ENCODE measurements around the gene OR6Q1. TPM values are rescaled to one million over a fixed set of nuclear protein-coding genes. Genes with fewer than 3 reads are reported as not detected.

The OR6Q1 gene
- total RNA-seq, 3 donors from 2014 or later = not detected

GRCh38 chr11:58055806-58056401 lies 25.2 kb downstream of the OR6Q1 start:
- Histone ChIP-seq H3K36me3 (no peaks in the 10 kb centered on the region), H3K4me3 (no peak overlapping the region), H3K27ac (no peak overlapping the region), H3K4me1 (no peaks in the 10 kb centered on the region), H3K27me3 (no peaks in the 10 kb centered on the region), H3K9me3 (no peaks in the 10 kb centered on the region)
- TF ChIP-seq CTCF (IDR thresholded peaks at IDR 0.05) = no peak
- TF ChIP-seq POLR2A (IDR thresholded peaks at IDR 0.05) = no peak
- no peak for TF ChIP-seq POLR2AphosphoS5 (IDR thresholded peaks at IDR 0.05)
- no peak for DNase-seq (ENCODE audit: low spot score in 2 of 2)
- intact Hi-C loops (cut with DNase I; ENCODE audit: low total_unique reads) = no loop called here

- H3K27ac ChIP-seq = no peak overlapping the region
- intact Hi-C loops (cut with DNase I; ENCODE audit: low total_unique reads) = no loop called here
- no peaks in the 10 kb centered on the region for H3K36me3 ChIP-seq
- H3K9me3 ChIP-seq = no peaks in the 10 kb centered on the region
- no peak overlapping the region for H3K4me3 ChIP-seq
- DNase-seq (ENCODE audit: low spot score in 2 of 2) = no peak
- H3K4me1 ChIP-seq = no peaks in the 10 kb centered on the region
- TF ChIP-seq POLR2A (IDR thresholded peaks at IDR 0.05) = no peak
- TF ChIP-seq CTCF (IDR thresholded peaks at IDR 0.05) = no peak
- no peak for TF ChIP-seq POLR2AphosphoS5 (IDR thresholded peaks at IDR 0.05)
- no peaks in the 10 kb centered on the region for H3K27me3 ChIP-seq
Measured at GRCh38 chr11:58057481-58057880, 26.7 kb downstream of the OR6Q1 start.

DNA sequence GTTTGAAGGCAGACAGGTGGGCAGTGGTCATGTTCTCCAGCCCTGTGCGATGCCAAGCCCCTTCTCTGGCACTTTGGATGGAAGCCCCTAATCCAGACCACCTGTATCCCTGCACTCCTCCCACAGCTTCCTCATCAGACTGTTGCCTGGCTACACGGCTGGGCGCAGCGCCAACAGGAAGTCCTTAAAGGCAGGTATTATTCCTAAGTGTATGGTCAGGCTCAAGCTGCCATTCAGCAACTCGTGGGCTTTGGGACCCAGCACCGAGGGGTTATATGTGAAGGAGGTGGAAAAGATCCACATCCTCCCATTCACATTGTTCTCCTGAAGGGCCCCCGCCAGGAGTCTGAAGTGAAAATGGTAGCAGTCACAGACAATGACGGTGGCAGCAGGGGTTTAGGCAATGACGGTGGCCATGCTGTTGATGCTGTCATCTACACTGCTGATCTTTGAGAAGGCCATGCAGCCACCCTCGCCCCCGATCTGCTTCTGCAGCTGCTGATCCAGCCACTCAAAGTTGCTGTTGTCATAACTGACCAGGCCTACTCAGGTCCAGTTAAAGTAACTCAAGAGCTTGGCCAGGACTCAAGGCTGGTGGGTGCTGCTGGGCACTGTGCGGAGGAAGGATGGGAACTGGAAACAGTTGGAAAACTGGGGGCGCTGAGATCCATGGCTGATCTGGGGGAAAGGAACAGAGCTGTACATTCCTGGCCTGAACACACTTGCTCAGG lies 27.7 kb downstream of the OR6Q1 start:
- Histone ChIP-seq H3K27ac (peak overlapping the region in 1 of 2 donors; percentile 65), H3K36me3 (no peaks in the 10 kb centered on the region), H3K4me3 (no peak overlapping the region), H3K9me3 (no peaks in the 10 kb centered on the region), H3K27me3 (no peaks in the 10 kb centered on the region), H3K4me1 (no peaks in the 10 kb centered on the region)
- no peak for DNase-seq (ENCODE audit: low spot score in 2 of 2)
- TF ChIP-seq POLR2A (IDR thresholded peaks at IDR 0.05) = no peak
- TF ChIP-seq POLR2AphosphoS5 (IDR thresholded peaks at IDR 0.05) = no peak
- no peak for TF ChIP-seq CTCF (IDR thresholded peaks at IDR 0.05)
- intact Hi-C loops (cut with DNase I; ENCODE audit: low total_unique reads) = no loop called here

GRCh38 chr11:58059007-58059350 lies 28.2 kb downstream of the OR6Q1 start:
- Histone ChIP-seq H3K9me3 (no peaks in the 10 kb centered on the region), H3K4me3 (no peak overlapping the region), H3K4me1 (no peaks in the 10 kb centered on the region), H3K36me3 (no peaks in the 10 kb centered on the region), H3K27me3 (no peaks in the 10 kb centered on the region), H3K27ac (peak overlapping the region in 1 of 2 donors; percentile 65)
- no peak for DNase-seq (ENCODE audit: low spot score in 2 of 2)
- no peak for TF ChIP-seq CTCF (IDR thresholded peaks at IDR 0.05)
- no peak for TF ChIP-seq POLR2AphosphoS5 (IDR thresholded peaks at IDR 0.05)
- no peak for TF ChIP-seq POLR2A (IDR thresholded peaks at IDR 0.05)
- intact Hi-C loops (cut with DNase I; ENCODE audit: low total_unique reads) = no loop called here

GRCh38 chr11:58060535-58060934 lies 29.8 kb downstream of the OR6Q1 start:
- Histone ChIP-seq H3K4me1 (no peaks in the 10 kb centered on the region), H3K9me3 (no peaks in the 10 kb centered on the region), H3K27ac (no peak overlapping the region), H3K36me3 (no peaks in the 10 kb centered on the region), H3K27me3 (no peaks in the 10 kb centered on the region), H3K4me3 (no peak overlapping the region)
- DNase-seq (ENCODE audit: low spot score in 2 of 2) = no peak
- no peak for TF ChIP-seq POLR2A (IDR thresholded peaks at IDR 0.05)
- no peak for TF ChIP-seq POLR2AphosphoS5 (IDR thresholded peaks at IDR 0.05)
- no peak for TF ChIP-seq CTCF (IDR thresholded peaks at IDR 0.05)
- intact Hi-C loops (cut with DNase I; ENCODE audit: low total_unique reads) = no loop called here

Measured in breast epithelium (tissue), 4 donors.